GM12865 (cell line): Measurements from ENCODE around the gene ADAMTSL1.

Experiments used
- DNase-seq: peaks from one replicate; pipeline ENCODE4 v3.0.0; 2010; ENCODE audit warnings: low read depth
- H3K4me3 ChIP-seq: 2 replicates; pipeline ENCODE4 v1.5.1; 2011; ENCODE audit warnings: mild to moderate bottlenecking, low read depth, low read length, control low read depth
- CTCF ChIP-seq: IDR thresholded peaks from 2 replicates; pipeline ENCODE4 v1.5.1; 2011; ENCODE audit warnings: low read length, control low read depth, low read depth, inconsistent platforms; ENCODE audit not compliant: insufficient read depth; ENCODE audit errors: missing control alignments

The ADAMTSL1 gene

GRCh38 chr9:18579536-18579935, 105.6 kb downstream of the ADAMTSL1 start:
- no peak for DNase-seq
- no peak for TF ChIP-seq CTCF
- H3K4me3 ChIP-seq: no peak overlapping the region

GRCh38 chr9:18580151-18580550, 106.2 kb downstream of the ADAMTSL1 start:
- no peak for DNase-seq
- no peak for TF ChIP-seq CTCF
- no peak overlapping the region for H3K4me3 ChIP-seq

GRCh38 chr9:18585996-18586395, 112.0 kb downstream of the ADAMTSL1 start:
- no peak for TF ChIP-seq CTCF
- no peak overlapping the region for H3K4me3 ChIP-seq
- no peak for DNase-seq

GRCh38 chr9:18588002-18588401, 114.0 kb downstream of the ADAMTSL1 start:
- no peak for TF ChIP-seq CTCF
- DNase-seq: no peak
- no peak overlapping the region for H3K4me3 ChIP-seq

- DNase-seq: no peak
- TF ChIP-seq CTCF: no peak
Observed at GRCh38 chr9:18591261-18591660, 117.3 kb downstream of the ADAMTSL1 start.

GRCh38 chr9:18594837-18595236, 120.9 kb downstream of the ADAMTSL1 start:
- no peak overlapping the region for H3K4me3 ChIP-seq
- no peak for DNase-seq
- TF ChIP-seq CTCF: no peak

More at GRCh38 chr9:18591261-18591660, 117.3 kb downstream of the ADAMTSL1 start:
- no peak overlapping the region for H3K4me3 ChIP-seq

- TF ChIP-seq CTCF: no peak
- DNase-seq: no peak
- H3K4me3 ChIP-seq: no peak overlapping the region
Observed at GRCh38 chr9:18595597-18595996, 121.6 kb downstream of the ADAMTSL1 start.
